GM06990 (cell line): ENCODE data around the gene JAKMIP1.

ENCODE experiments used
- DNase-seq: peaks from one replicate; pipeline ENCODE4 v3.0.0-alpha.2; 2011; ENCODE audit not compliant: insufficient read length; ENCODE audit errors: extremely low read depth
- H3K27me3 ChIP-seq: replicated peaks from 2 replicates; pipeline ENCODE4 v1.6.0; 2011; ENCODE audit warnings: low read length; ENCODE audit not compliant: control insufficient read depth, insufficient read depth
- H3K36me3 ChIP-seq: 2 replicates; pipeline ENCODE4 v1.5.1; 2011; ENCODE audit warnings: low read length; ENCODE audit not compliant: control insufficient read depth, insufficient read depth
- H3K4me3 ChIP-seq: replicated peaks from 2 replicates; pipeline ENCODE4 v1.5.1; 2011; ENCODE audit warnings: low read depth, mild to moderate bottlenecking, control low read depth, low read length
- CTCF ChIP-seq: IDR thresholded peaks from 2 replicates; pipeline ENCODE4 v1.5.1; 2011; ENCODE audit warnings: low read length, control low read depth, mild to moderate bottlenecking, inconsistent platforms; ENCODE audit not compliant: insufficient read depth, poor library complexity, severe bottlenecking

Gene JAKMIP1

GRCh38 chr4:6121276-6121850 lies 79.0 kb downstream of the JAKMIP1 start:
- Histone ChIP-seq H3K36me3 (no peaks in the 10 kb centered on the region), H3K27me3 (no peaks in the 10 kb centered on the region), H3K4me3 (no peak overlapping the region)
- no peak for DNase-seq
- no peak for TF ChIP-seq CTCF

- no peak for TF ChIP-seq CTCF
- H3K4me3 ChIP-seq: no peak overlapping the region
- H3K27me3 ChIP-seq: no peaks in the 10 kb centered on the region
- DNase-seq: no peak
- H3K36me3 ChIP-seq: no peaks in the 10 kb centered on the region
Measured at GRCh38 chr4:6120361-6120760, 80.0 kb downstream of the JAKMIP1 start.

- Histone ChIP-seq H3K27me3 (no peaks in the 10 kb centered on the region), H3K4me3 (no peak overlapping the region), H3K36me3 (no peaks in the 10 kb centered on the region)
- TF ChIP-seq CTCF: no peak
- DNase-seq: no peak
Measured at GRCh38 chr4:6119507-6120020, 80.8 kb downstream of the JAKMIP1 start.

GRCh38 chr4:6118201-6118600 lies 82.1 kb downstream of the JAKMIP1 start:
- no peaks in the 10 kb centered on the region for H3K36me3 ChIP-seq
- H3K4me3 ChIP-seq: no peak overlapping the region
- DNase-seq: no peak
- TF ChIP-seq CTCF: no peak
- H3K27me3 ChIP-seq: no peaks in the 10 kb centered on the region

GRCh38 chr4:6116696-6117285 lies 83.6 kb downstream of the JAKMIP1 start:
- no peaks in the 10 kb centered on the region for H3K27me3 ChIP-seq
- no peak for DNase-seq
- no peaks in the 10 kb centered on the region for H3K36me3 ChIP-seq
- no peak for TF ChIP-seq CTCF
- H3K4me3 ChIP-seq: no peak overlapping the region
